Osteocyte (in vitro differentiated cells): Measurements from ENCODE around the gene ARG2. TPM values are rescaled to one million over a fixed set of nuclear protein-coding genes. Genes with fewer than 3 reads are reported as not detected.

ENCODE experiments used
- DNase-seq: peaks from one replicate; pipeline ENCODE4 v3.0.0; 2021; ENCODE audit warnings: mixed read lengths; ENCODE audit not compliant: unreplicated experiment; ENCODE audit errors: extremely low spot score
- H3K27ac Mint-ChIP-seq: one replicate; pipeline ENCODE4 v1.8.0; 2021; ENCODE audit warnings: mild to moderate bottlenecking, mixed read lengths; ENCODE audit not compliant: unreplicated experiment
- H3K27me3 Mint-ChIP-seq: one replicate; pipeline ENCODE4 v1.8.0; 2021; ENCODE audit warnings: mixed read lengths; ENCODE audit not compliant: unreplicated experiment
- H3K36me3 Mint-ChIP-seq: one replicate; pipeline ENCODE4 v1.8.0; 2021; ENCODE audit warnings: mixed read lengths; ENCODE audit not compliant: unreplicated experiment
- H3K4me1 Mint-ChIP-seq: one replicate; pipeline ENCODE4 v1.8.0; 2021; ENCODE audit warnings: mixed read lengths; ENCODE audit not compliant: unreplicated experiment
- H3K4me3 Mint-ChIP-seq: one replicate; pipeline ENCODE4 v1.8.0; 2021; ENCODE audit warnings: mild to moderate bottlenecking, moderate library complexity, mixed read lengths; ENCODE audit not compliant: unreplicated experiment
- H3K9me3 Mint-ChIP-seq: one replicate; pipeline ENCODE4 v1.8.0; 2021; ENCODE audit warnings: mixed read lengths; ENCODE audit not compliant: unreplicated experiment
- CTCF ChIP-seq: fragments of 200-600 bp; sonication (generic); IDR thresholded peaks from 2 replicates; pipeline ENCODE4 v1.5.0; 2021; ENCODE audit warnings: antibody characterized with exemption, mild to moderate bottlenecking, moderate library complexity
- total RNA-seq: library from RNA; stranded (reverse); gene quantifications from 2 replicates; pipeline ENCODE4 v1.2.1, GENCODE V29; 2021

Gene ARG2
- total RNA-seq, 1 donor from 2014 or later, result 4.2 TPM

GRCh38 chr14:67638642-67639041 is 18.9 kb downstream of the ARG2 start:
- no peak overlapping the region for H3K27ac Mint-ChIP-seq
- H3K36me3 Mint-ChIP-seq, result no peaks in the 10 kb centered on the region
- H3K4me1 Mint-ChIP-seq, result peaks cover 6% of the 10 kb centered on the region
- no peaks in the 10 kb centered on the region for H3K9me3 Mint-ChIP-seq
- no peak for DNase-seq
- H3K27me3 Mint-ChIP-seq, result no peaks in the 10 kb centered on the region
- TF ChIP-seq CTCF, result no peak
- H3K4me3 Mint-ChIP-seq, result no peak overlapping the region

GRCh38 chr14:67641480-67641879 is 21.8 kb downstream of the ARG2 start:
- Mint-ChIP-seq H3K9me3 (no peaks in the 10 kb centered on the region), H3K4me1 (peaks cover under 1% of the 10 kb centered on the region), H3K27ac (no peak overlapping the region), H3K4me3 (no peak overlapping the region), H3K27me3 (no peaks in the 10 kb centered on the region), H3K36me3 (peaks cover 5% of the 10 kb centered on the region)
- TF ChIP-seq CTCF, result no peak
- no peak for DNase-seq

- Mint-ChIP-seq H3K9me3 (no peaks in the 10 kb centered on the region), H3K27ac (no peak overlapping the region), H3K4me3 (no peak overlapping the region), H3K27me3 (no peaks in the 10 kb centered on the region), H3K4me1 (no peaks in the 10 kb centered on the region), H3K36me3 (peaks cover 11% of the 10 kb centered on the region)
- TF ChIP-seq CTCF, result no peak
- no peak for DNase-seq
Measured at GRCh38 chr14:67641902-67642749, 22.4 kb downstream of the ARG2 start.

- Mint-ChIP-seq H3K9me3 (no peaks in the 10 kb centered on the region), H3K27ac (no peak overlapping the region), H3K27me3 (no peaks in the 10 kb centered on the region), H3K36me3 (peaks cover 14% of the 10 kb centered on the region), H3K4me1 (no peaks in the 10 kb centered on the region), H3K4me3 (no peak overlapping the region)
- TF ChIP-seq CTCF, result no peak
- no peak for DNase-seq
Measured at GRCh38 chr14:67643713-67644112, 24.0 kb downstream of the ARG2 start.

GRCh38 chr14:67644428-67644827 is 24.7 kb downstream of the ARG2 start:
- H3K27ac Mint-ChIP-seq, result no peak overlapping the region
- peaks cover 17% of the 10 kb centered on the region for H3K36me3 Mint-ChIP-seq
- H3K9me3 Mint-ChIP-seq, result no peaks in the 10 kb centered on the region
- no peaks in the 10 kb centered on the region for H3K27me3 Mint-ChIP-seq
- no peak for TF ChIP-seq CTCF
- no peak for DNase-seq
- no peak overlapping the region for H3K4me3 Mint-ChIP-seq
- no peaks in the 10 kb centered on the region for H3K4me1 Mint-ChIP-seq
